H7 (cell line): ENCODE data around the gene FBN2. TPM values are rescaled to one million over a fixed set of nuclear protein-coding genes. Genes with fewer than 3 reads are reported as not detected.

Experiments
- DNase-seq: peaks from one replicate; pipeline ENCODE4 v3.0.0; 2012
- H3K27me3 ChIP-seq: 2 replicates; pipeline ENCODE4 v1.6.0; 2011; ENCODE audit warnings: mild to moderate bottlenecking, low read length; ENCODE audit not compliant: control insufficient read depth, insufficient read depth
- H3K36me3 ChIP-seq: replicated peaks from 2 replicates; pipeline ENCODE4 v1.5.1; 2011; ENCODE audit warnings: low read length; ENCODE audit not compliant: control insufficient read depth, insufficient read depth
- H3K4me3 ChIP-seq: 2 replicates; pipeline ENCODE4 v1.5.1; 2011; ENCODE audit warnings: low read depth, mild to moderate bottlenecking, control low read depth, low read length, moderate library complexity; ENCODE audit not compliant: insufficient read depth
- total RNA-seq: library from RNA; depleted of rRNA; stranded (reverse); fragments of >200 nt; shearing (Covaris generic); gene quantifications from 2 replicates; pipeline ENCODE4 v1.2.3, GENCODE V29; 2014

FBN2 gene
- total RNA-seq, 1 experiment from 2014 or later: 22.6 TPM

- Histone ChIP-seq H3K27me3 (no peaks in the 10 kb centered on the region), H3K4me3 (no peak overlapping the region), H3K36me3 (no peaks in the 10 kb centered on the region)
- no peak for DNase-seq
These were observed 313.7 kb downstream of the FBN2 start for GRCh38 chr5:128224336-128224735.

DNA sequence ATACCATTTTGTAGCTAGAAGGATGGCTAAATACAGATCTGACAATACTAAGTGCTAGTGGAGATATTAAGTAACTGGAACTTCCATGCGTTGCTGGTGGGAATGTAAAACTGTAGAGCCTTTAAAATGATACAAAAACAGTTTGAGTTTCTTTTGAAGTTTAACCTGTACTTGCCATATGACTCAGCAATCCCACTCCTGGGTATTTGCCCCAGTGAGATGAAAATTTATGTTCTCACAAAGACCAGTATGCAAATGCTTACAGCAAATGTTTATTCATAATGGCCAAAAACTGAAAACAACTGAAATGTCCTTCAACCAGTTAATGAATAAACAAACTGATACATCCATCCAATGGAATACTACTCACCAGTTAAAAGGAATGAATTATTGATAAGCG lies 317.2 kb downstream of the FBN2 start:
- Histone ChIP-seq H3K27me3 (no peaks in the 10 kb centered on the region), H3K4me3 (no peak overlapping the region)
- no peak for DNase-seq

GRCh38 chr5:128216860-128217531 lies 321.0 kb downstream of the FBN2 start:
- Histone ChIP-seq H3K27me3 (no peaks in the 10 kb centered on the region), H3K4me3 (no peak overlapping the region), H3K36me3 (no peaks in the 10 kb centered on the region)
- DNase-seq: no peak

More for the DNA sequence above, 317.2 kb downstream of the FBN2 start:
- no peaks in the 10 kb centered on the region for H3K36me3 ChIP-seq

DNA sequence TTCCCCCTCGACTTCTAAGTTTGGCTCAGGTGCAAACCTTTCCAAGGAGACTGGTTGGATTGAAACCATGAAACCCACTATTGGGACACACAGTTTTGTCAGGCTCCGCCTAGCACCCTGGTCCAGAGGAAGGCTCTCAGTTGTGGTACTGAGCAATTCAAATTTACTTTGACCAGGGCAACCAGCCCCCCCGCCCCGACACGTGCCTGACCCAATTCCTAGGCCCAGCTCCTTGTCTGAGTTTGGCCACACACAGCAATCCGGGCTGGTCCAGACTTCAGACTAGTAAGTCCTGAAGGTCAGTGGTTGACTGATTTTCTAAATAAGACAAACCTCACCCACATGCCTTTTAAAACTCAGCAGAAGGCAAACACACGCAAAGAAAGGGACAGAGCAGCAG lies 321.8 kb downstream of the FBN2 start:
- DNase-seq: no peak
- Histone ChIP-seq H3K4me3 (no peak overlapping the region), H3K27me3 (no peaks in the 10 kb centered on the region), H3K36me3 (no peaks in the 10 kb centered on the region)

- Histone ChIP-seq H3K36me3 (no peaks in the 10 kb centered on the region), H3K27me3 (no peaks in the 10 kb centered on the region), H3K4me3 (no peak overlapping the region)
- no peak for DNase-seq
These were observed 324.2 kb downstream of the FBN2 start for GRCh38 chr5:128213833-128214232.

GRCh38 chr5:128213340-128213739 lies 324.7 kb downstream of the FBN2 start:
- Histone ChIP-seq H3K4me3 (no peak overlapping the region), H3K36me3 (no peaks in the 10 kb centered on the region), H3K27me3 (no peaks in the 10 kb centered on the region)
- peak; percentile 21 for DNase-seq

DNA sequence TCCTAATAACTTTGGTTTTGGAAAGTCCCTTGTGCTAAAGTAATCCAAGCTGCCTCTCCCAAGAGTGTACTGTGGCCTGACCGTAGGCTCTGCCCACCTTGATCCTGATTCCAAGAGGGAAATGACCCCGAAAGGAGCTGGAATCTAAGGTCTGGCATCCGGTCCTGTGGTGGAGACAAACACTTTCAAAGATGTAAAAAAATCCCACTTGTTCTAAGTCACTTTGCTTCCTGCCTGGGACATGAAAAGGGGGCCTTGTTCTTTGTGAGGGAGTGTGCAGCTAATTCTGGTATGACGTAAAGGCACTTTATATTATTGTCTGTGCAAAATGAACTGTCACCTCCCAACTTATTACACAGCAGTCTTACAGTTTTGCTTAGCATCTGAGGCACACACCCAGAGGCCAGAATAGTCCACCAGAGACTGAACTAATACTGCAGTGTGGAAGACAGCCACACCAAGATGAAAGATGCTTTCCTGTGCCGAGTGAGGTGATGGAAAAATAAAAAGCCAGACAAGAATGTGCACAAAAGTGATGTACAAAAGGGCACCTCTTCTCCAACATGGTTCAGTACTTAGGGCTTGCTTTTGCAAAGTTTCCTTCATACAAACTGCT lies 325.7 kb downstream of the FBN2 start:
- H3K36me3 ChIP-seq: no peaks in the 10 kb centered on the region
- DNase-seq: no peak
- no peak overlapping the region for H3K4me3 ChIP-seq
- H3K27me3 ChIP-seq: no peaks in the 10 kb centered on the region

DNA sequence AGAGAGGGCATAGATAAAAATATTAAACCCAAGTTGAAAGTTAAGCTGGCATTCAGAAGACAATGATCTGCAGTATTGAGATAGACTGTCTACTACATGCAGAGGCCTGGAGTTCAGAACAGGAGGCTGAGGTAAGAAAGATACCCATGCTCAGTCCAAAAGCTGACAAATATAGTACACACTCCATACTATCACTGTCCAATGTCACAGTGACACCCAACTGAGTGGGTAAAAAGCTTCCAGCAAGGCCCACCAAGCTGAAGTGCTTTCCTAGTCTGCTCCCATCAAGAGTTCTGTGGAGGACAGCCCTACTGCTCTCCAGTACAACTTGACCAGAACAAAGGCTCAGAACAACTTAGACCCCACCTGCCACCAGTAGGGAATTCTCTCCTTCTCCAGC lies 329.6 kb downstream of the FBN2 start:
- H3K27me3 ChIP-seq: no peaks in the 10 kb centered on the region
- no peak for DNase-seq
- H3K36me3 ChIP-seq: no peaks in the 10 kb centered on the region
- H3K4me3 ChIP-seq: no peak overlapping the region
